Measurements from ENCODE around the gene FCRLA.

FCRLA gene

GRCh38 chr1:161731981-161732718 lies 25.1 kb downstream of the FCRLA start:
- DNase-seq (ENCODE audit: low read depth): no peak

GRCh38 chr1:161733526-161733925 lies 26.5 kb downstream of the FCRLA start:
- no peak for DNase-seq (ENCODE audit: low read depth)

GRCh38 chr1:161735837-161736236 lies 28.8 kb downstream of the FCRLA start:
- no peak for DNase-seq (ENCODE audit: low read depth)

- DNase-seq (ENCODE audit: low read depth): no peak
These were observed 29.4 kb downstream of the FCRLA start for GRCh38 chr1:161736335-161736969.

GRCh38 chr1:161737625-161738024 lies 30.6 kb downstream of the FCRLA start:
- DNase-seq (ENCODE audit: low read depth): no peak

- DNase-seq (ENCODE audit: low read depth): peak; percentile 22
These were observed 31.7 kb downstream of the FCRLA start for GRCh38 chr1:161738627-161739287.

- DNase-seq (ENCODE audit: low read depth): no peak
These were observed 33.0 kb downstream of the FCRLA start for GRCh38 chr1:161739865-161740566.

- DNase-seq (ENCODE audit: low read depth): no peak
These were observed 33.9 kb downstream of the FCRLA start for GRCh38 chr1:161740921-161741320.

GRCh38 chr1:161743231-161743630 lies 36.2 kb downstream of the FCRLA start:
- DNase-seq (ENCODE audit: low read depth): no peak

- DNase-seq (ENCODE audit: low read depth): no peak
These were observed 40.8 kb downstream of the FCRLA start for GRCh38 chr1:161747801-161748200.

GRCh38 chr1:161749509-161750407 lies 42.7 kb downstream of the FCRLA start, which contains the start of gene DUSP12:
TSS of gene DUSP12 (plus strand) at chr1:161749786. CDS start at chr1:161749802, 16 bp downstream.
- peak; percentile 71 for DNase-seq (ENCODE audit: low read depth)

- DNase-seq (ENCODE audit: low read depth): peak; percentile 30
These were observed 56.6 kb downstream of the FCRLA start for GRCh38 chr1:161763522-161764098.
